Activated T-helper 1 cell treated with anti-CD3 and anti-CD28 coated beads, Interleukin-2, amount 50 U/mL, for 16 hours (primary cell): ENCODE data around the gene PLEKHG1.

Experiments
- DNase-seq, 2 donors: peaks; one replicate each; pipeline ENCODE4 v3.0.0-alpha.2; 2020; ENCODE audit warnings: low read depth in 1 of 2, low spot score in 1 of 2

PLEKHG1 gene

GRCh38 chr6:150599199-150600009 lies at the start of gene PLEKHG1:
TSS of gene PLEKHG1 (plus strand) at chr6:150599885. CDS start at chr6:150733682, 133,797 bp downstream.
- DNase-seq: peak; percentile 24 to 29

GRCh38 chr6:150550244-150550643 lies 49.4 kb upstream of the PLEKHG1 start:
- DNase-seq: no peak

GRCh38 chr6:150557043-150557599 lies 42.6 kb upstream of the PLEKHG1 start:
- no peak for DNase-seq

- no peak for DNase-seq
Measured at GRCh38 chr6:150560004-150560883, 39.4 kb upstream of the PLEKHG1 start.

DNA sequence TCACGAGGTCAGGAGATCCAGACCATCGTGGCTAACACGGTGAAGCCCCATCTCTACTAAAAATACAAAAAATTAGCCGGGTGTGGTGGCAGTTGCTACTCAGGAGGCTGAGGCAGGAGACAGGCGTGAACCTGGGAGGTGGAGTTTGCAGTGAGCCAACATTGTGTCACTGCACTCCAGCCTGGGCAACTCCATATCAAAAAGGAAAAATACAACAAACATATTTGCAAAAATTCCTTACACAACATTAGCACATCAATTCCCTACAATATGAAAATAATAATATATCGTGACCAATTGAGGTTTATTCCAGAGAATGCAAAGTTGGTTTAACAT lies 38.8 kb upstream of the PLEKHG1 start:
- DNase-seq: no peak

DNA sequence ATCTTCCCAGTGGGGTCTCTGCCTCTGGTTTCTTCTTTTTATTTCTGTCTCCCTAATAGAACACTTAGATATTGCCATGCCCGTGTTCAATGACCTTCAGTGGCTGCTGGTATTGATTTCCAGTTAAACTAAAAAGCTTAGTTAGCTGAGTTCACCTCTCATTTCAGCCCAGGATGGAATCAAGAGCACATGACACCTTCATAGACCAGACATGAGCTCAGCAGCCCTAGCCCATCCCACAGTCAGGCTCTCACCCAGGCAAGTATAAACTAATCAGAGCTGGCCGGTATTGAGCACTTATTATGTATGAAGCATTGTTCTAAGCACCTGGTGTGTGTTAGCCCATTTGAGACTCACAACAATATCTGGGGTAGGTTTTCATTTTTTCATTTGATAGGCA lies 33.7 kb upstream of the PLEKHG1 start:
- DNase-seq: no peak

GRCh38 chr6:150566486-150566885 lies 33.2 kb upstream of the PLEKHG1 start:
- DNase-seq: no peak

- no peak for DNase-seq
Measured at GRCh38 chr6:150567380-150567779, 32.3 kb upstream of the PLEKHG1 start.

DNA sequence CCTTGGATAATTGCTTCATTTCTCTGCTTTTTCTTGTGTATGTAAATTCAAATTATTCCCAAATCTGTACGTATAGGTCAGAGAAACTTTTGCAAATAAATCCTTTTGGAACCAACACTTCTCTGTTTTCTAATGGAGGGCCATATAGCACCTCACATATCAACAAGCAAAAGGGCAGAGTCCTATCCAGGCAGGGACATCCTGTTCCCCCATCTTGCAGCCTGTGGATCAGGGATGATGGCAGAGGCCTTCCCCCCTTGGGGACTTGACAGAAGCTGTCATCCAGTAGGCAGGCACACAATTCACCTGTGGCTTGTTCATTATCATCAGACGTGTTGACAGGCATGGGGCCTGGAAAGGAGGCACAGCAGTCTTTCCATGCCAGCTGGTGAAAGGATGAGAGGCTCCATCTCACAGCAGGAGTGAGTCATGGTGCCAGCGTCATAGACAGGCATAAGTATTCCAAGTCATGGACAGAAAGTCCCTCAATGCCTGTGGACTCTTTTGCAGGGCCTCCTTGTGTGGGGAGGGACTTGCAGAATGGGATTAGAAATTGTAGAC lies 31.8 kb upstream of the PLEKHG1 start:
- DNase-seq: no peak

DNA sequence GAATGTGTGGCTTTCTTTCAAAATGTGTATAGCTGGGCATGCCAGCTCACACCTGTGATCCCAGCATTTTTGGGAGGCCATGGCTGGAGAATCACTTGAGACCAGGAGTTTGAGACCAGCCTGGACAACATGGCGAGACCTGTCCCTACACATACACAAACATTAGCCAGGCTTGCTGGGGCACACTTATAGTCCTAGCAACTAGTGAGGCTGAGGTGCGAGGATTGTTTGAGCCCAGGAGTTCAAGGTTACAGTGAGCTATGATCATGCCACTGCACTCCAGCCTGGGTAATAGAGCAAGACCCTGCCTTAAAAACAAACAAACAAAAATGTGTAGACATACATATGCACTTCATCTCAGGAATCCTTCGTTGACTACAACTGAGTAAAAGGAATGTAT lies 31.1 kb upstream of the PLEKHG1 start:
- DNase-seq: no peak

DNA sequence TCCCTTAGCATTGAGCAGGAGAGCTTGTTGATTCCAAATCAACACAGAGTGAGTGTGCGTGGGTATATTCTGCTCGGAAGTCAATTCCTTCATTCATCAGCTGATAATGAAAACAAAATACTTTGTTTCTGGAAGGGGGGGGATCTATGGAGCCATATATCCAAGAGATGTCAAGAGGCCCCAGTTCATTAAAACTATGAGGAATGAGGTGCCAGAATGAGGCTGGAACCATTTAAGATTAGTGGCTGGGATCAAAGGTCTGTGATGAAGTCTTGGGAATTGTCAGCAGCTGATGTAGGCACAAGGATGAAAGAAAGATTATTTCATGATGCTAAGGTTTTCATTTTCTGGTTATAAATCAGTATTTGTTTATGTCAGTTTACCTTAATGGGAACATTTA lies 30.5 kb upstream of the PLEKHG1 start:
- no peak for DNase-seq

DNA sequence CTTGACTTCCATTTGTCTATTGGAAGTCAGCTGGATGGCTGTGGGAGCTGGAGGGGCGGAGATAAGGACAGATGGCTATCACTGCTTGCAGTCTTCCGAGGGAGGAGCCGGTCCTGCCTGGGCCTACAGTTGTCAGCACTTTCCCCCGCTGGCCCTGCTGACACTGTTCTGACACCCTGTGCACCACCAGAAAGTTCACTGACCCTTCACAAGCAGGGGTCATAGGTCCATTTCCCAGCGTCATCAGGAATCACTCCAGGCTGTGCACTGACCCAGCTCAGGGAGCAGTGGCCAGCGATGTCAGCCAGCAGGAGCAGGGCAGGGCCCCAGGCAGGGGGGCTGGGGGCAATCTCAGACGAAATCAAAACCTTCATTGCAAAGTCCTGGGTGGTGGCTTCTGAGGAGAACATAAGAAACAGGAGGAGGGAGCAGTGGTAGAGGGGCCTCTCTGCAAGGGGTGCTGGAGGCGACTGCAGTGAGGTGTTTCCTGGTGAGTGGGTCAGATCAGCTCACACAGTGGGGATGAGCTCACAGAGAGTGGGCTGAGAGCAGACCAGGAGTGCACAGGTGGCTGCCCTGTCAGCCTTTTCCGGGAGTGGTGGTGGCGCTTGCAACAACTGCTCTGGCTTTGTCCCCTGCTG lies 26.5 kb upstream of the PLEKHG1 start:
- DNase-seq: no peak

GRCh38 chr6:150575836-150576235 lies 23.8 kb upstream of the PLEKHG1 start:
- DNase-seq: no peak

GRCh38 chr6:150576651-150577226 lies 22.9 kb upstream of the PLEKHG1 start:
- no peak for DNase-seq

DNA sequence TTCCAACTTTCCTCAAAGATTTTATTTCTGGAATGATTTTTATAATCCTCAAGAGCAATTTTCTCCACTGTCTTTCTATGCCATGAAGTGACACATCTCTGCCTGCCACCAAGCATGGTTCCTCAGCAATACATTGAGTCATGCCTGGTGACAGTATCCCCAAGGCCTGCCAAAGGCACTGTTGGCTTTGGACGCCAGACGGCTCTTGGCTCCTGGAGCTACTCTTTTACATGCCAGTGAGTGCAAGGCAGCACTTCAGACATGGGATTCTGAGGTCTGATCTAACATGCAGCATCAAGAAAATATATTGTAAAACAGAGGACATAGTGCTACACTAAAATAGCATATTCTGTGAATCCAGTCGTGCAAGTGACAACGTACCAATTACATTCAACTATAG lies 20.1 kb upstream of the PLEKHG1 start:
- DNase-seq: no peak

DNA sequence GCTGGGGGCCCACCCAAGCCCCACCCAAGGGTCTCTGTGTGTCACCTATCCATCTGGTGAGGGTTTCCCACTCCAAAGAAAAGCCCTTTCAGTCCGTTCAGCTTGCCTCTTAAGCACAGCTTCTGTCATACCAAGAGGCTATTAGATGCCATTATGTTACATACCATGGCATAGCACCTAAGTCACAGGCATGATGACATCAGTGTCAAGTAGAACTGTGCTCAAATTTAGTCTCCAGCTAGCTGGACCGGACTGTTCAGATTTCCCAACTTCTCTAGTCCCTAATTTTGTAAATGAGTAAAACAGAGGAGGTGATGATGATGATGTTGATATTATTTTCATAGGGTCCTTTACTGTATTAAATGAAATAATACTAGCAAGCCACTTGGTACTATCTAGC lies 19.2 kb upstream of the PLEKHG1 start:
- DNase-seq: no peak

GRCh38 chr6:150584065-150584464 lies 15.6 kb upstream of the PLEKHG1 start:
- no peak for DNase-seq

DNA sequence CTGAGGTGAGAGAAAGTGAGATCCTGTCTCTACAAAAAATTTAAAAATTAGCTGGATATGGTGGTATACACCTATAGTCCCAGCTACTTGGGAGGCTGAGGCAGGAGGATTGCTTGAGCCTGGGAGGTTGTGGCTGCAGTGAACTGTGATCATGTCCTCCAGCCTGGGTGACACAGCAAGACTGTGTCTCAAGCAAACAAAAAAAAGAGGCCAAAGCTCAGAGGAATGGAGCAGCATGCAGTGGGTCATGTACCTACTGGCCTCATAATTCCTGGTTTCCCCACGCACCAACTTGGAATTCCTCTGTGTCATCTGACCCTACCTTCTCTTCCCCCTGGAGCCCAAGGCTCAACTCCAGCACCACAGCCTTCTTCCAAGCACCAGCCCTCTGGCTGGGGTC lies 15.1 kb upstream of the PLEKHG1 start:
- no peak for DNase-seq

DNA sequence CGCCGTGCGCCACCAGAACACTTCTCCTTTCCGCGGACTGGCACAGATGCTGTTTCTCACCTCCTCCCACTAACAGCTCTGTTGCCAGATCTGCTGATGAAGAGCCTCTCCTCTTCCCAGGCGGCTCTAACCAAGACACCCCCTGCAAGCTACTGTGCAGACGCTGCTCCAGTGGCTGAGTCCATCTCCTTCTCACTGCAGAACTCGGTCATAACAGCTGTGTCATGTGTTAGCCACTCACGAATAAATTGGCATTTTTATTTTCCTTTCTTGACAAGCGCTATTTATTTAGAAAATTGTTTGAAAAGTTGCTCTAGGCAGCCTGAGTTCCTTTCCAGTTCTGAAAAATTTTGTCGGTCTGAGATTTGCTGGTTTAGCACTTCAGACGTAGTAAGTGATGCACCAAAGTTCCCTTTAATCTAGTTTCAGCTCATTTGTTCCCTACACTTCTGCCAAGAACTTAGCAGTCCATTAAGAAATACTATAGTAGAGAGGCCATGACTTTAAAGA lies 12.8 kb upstream of the PLEKHG1 start:
- no peak for DNase-seq

DNA sequence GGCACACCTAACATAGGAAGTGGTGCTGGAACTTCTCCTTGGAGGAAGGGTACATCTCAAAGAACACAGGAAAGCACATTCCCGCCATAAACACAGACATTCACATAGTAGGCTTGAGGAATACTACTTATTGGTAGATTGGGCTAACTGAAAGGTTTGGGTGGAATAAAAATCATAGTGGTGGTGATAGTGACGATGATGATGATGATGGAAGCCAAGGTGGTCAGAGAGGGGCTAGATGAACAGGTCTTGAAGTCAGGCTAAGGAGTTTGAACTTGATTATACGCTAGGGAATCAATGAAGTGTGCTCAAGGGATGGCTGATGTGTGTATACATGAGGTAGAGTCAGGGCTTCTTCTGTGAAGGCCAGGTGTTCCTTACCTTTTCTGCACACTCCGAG lies 12.0 kb upstream of the PLEKHG1 start:
- DNase-seq: no peak
